HS-5 (cell line): Measurements from ENCODE around the gene CCND2.

Experiments used
- DNase-seq: peaks from one replicate; pipeline ENCODE4 v3.0.0-alpha.2; 2012; ENCODE audit warnings: low read depth

CCND2 gene

DNA sequence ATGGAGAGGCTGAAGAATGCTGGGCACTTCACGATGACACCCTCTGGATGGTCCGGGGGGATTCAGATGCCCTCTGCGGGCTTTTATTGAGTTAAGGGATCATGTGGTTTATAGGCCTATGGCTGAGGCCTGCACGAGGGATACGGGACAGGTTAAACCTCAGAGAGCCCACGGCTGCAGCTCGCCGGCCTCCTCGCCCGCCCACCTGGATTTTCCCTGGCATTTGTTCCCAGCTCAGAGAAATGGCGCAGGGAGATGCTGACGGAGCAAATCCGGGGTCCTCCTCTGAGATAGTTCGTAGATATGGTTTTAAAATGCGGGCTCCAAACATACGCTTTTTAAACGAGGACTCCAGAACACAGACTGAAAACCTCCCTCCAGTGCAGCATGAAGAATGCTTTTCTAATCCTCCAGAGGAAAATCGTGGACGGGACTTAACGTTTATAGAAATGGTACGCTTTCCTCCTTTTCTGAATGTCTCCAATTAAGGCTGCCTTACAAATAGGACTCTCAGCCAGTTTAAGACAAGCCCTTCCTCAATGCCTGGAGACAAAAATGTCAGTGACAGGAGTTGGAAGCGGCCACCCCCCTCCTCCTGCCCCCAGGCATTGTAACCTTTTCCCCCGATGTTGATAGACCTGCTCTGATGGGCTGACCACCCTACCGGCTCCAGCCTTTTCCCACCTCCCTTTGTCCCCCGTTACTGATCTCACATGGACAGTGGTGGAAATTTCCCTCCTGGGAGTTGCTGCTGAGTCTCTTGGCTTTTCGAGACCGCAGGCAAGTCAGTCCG, 16.6 kb downstream of the CCND2 start:
- no peak for DNase-seq

DNA sequence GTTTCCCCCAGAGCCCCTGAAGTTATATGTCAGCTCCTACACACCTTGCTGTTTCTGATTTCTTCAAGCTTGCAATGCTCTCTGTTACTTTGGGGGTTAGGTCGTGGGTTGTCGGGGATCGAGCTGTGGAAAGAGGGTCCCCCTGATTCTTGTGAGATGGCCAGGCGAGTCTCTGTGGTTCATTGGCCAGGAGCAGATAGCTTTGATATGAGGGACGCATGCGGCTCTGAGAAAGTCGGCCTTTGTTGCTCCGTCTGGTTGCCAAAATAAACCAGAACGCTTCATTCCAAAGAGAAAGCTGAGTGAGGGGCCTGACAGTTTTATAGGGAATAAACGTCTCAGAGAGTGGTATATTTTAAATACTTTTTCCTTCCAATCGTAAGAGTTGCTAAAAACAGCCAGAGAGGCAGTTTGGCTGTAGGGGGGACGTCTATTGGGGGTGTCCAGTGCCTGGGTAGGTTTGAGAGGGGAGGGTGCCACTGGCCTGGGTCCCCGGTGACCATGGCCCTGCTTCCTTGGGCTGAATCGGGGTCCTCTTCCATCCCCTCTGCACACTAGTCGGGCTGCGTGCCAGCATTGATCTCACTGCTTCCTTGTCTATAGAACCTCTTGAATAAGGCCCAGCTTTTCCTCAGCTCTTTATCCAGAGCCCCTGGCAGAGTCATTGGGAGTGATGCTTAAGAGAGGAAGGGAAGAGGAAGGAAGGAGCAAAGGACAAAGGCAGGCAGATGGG, 18.9 kb downstream of the CCND2 start:
- no peak for DNase-seq

DNA sequence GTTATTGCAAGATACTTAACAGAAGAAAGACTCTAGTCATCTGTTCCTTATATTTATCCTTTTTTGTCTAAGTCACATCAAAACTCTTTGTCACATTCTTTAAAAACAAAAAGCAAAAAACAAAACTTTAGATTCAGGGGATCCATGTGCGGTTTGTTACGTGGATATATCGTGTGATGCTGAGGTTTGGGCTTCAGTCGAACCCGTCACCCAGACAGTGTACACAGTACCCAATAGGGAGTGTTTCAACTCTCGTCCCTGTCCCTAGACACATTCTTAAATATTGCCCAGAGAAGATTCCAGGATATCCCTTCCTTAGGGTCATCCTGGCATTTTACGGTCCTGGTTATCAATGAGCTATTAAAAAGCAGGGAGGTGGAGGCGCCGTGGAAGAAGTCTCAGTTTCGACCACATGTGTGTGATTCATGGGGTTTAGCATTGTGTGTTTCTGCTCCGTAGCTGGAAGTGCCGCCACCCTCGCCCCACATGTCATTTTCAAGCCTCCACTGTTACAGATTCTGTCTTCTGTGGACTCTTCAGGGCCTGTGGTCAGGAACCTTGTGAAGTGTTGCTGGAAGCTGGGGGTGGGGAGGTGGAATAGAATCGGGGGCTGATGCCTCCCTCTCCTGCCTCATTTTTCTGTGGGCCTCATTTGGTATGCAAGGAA, 19.9 kb downstream of the CCND2 start:
- DNase-seq: no peak

DNA sequence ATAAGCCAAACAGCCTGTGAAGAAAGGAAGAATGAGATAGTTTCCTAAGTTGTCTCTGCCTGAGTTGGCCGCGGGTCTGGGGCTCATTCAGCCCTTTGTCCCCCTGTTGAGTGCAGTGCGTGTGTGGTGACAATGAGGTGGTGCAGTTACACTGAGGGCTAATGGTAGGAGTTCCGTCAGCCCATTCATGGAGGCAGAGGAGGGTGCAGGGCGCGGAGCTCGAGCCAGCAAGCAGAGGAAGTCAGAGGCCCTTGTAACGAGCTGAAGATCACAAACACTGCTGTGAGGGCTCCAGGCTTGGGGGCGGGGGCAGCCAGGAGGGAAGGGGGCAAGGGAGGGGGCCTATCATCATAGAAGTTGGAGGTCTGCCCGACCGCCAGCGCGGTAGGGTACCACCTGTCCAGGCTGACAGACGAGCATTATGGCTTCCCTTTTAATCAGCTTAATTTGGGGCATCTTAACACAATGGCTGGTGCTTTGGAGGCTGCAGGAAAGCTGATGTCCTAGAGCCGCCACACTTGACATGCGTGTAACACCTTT, 20.5 kb downstream of the CCND2 start:
- DNase-seq: no peak

DNA sequence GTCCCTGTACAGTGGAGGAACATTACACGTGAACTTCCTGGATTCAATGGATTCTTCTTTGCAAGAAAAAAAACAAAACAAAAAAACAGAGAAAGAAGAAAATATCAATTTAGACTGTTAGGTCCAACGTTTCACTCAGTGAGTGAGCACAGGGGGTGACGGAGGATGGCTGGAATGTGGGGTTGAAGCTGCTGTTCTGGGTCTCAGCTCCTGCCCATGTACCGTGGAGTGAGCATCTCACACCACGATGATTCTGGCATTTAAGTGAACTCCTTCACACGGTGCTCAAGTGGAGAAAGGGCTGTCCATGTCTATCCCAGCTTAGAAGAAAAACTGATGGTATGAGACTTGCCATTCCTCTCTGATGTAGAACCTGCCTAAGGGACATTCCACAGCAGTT, 23.2 kb downstream of the CCND2 start:
- no peak for DNase-seq

DNA sequence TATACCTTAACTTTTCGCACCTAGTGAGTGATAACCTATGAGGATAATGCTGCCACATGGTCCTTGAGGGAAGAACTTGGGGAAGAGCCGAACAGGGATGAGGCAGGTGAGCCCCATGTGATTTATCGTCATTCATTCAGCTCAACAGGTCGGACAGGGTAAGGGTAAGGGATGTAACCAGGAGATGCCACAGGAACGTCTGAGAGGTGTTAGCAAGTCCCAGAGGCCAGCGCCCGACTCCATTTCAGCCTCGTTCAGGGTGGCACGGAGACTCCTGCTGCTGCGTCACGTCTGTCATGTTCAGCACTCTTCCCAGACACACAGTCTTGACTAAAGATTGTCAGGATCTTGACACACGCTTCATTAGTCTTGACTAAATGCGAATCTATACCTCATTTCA, 24.1 kb downstream of the CCND2 start:
- DNase-seq: no peak

DNA sequence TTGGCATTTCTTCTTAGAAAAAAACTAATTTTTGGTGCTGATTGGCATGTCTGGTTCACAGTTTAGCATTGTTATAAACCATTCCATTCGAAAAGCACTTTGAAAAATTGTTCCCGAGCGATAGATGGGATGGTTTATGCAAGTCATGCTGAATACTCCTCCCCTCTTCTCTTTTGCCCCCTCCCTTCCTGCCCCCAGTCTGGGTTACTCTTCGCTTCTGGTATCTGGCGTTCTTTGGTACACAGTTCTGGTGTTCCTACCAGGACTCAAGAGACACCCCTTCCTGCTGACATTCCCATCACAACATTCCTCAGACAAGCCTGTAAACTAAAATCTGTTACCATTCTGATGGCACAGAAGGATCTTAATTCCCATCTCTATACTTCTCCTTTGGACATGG, 27.3 kb downstream of the CCND2 start:
- no peak for DNase-seq

DNA sequence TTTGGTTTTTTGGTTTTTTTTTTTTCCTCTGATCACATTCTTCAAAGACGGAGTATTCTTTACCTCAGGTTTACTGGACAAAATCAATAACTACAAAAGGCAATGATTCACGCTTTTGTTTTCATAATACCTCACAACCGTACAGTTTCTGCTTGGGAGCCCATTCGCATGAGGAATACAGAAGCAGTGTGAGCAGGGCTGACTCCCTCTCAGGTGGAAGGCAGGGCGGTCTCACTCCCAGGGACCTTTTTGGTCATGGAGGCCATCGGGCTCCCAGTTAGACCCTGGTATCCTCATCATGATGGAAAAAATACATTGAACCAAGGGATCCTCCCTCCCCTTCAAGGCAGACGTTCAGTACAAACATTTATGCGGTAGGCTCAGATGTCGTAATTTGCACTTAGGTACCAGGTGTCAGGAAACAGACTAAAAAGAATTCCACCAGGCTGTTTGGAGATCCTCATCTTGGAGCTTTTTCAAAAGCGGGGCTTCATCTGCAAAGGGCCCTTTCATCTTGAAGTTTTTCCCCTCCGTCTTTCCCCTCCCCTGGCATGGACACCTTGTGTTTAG, 28.5 kb downstream of the CCND2 start:
- no peak for DNase-seq

DNA sequence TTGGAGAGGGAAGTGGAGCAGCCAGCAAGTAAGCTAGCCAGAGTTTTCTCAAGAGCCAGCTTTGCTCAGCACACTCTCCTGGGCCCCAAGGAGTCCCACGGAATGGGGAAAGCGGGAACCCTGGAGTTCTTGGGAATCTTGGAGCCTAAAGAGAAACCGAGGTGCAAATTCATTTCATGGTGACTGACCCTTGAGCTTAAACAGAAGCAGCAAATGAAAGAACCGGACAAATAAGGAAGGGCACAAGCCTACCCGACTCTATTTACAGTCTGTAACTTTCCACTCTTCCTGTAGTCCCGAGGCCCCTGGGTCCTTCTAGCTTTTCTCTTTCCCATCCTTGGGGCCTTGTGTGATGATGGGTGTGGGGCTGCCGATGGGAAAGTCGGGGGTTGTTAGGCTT, 29.3 kb downstream of the CCND2 start:
- DNase-seq: no peak

DNA sequence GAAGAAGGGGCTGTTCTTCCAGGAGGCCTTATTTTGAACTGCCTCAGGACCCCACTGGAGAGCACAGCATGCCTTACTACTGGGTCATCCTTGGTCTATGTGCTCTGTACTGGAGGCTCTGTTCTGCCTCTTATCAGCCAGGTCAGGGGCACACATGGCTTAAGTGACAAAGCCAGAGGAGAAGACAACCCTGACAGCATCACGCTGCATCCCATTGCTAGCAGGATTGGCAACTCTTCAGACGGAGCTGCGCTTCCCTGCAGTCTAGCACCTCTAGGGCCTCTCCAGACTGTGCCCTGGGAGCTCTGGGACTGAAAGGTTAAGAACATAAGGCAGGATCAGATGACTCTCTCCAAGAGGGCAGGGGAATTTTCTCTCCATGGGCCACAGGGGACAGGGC, 30.2 kb downstream of the CCND2 start:
- DNase-seq: no peak

DNA sequence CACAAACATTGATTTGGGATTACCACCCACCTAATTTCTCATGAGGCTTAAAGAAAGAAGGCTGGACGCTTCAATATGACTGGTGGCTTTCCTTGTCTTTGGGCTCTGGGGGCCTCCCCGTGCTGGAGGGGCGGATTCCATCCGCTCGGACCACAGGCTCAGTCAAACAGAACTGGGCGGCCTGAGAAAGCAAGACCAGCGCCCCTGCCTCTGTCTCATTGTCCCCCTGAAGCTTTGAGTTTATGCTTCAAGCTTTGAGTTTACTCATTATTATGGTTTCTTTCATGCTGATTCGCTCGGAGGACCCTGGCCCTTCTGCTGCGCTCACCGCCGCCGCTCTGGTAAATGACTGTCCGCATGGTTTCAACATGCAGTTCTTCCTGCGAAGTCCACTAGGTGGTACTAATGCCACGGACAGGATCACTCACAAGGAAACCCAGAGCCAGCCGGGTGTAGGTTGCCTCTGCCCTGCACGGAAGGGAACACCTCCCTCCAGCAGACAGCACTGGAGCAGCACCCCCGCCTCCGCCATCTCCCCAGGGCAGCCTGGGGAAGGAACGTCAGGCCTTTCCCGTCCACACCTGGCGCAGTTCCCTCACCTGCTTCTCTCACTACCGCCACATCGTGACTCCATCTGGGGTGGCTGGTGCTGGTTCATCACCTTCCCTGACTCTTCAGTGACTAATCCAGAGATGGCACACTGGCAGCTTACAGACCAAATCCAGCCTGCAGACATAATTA, 34.2 kb downstream of the CCND2 start:
- no peak for DNase-seq

DNA sequence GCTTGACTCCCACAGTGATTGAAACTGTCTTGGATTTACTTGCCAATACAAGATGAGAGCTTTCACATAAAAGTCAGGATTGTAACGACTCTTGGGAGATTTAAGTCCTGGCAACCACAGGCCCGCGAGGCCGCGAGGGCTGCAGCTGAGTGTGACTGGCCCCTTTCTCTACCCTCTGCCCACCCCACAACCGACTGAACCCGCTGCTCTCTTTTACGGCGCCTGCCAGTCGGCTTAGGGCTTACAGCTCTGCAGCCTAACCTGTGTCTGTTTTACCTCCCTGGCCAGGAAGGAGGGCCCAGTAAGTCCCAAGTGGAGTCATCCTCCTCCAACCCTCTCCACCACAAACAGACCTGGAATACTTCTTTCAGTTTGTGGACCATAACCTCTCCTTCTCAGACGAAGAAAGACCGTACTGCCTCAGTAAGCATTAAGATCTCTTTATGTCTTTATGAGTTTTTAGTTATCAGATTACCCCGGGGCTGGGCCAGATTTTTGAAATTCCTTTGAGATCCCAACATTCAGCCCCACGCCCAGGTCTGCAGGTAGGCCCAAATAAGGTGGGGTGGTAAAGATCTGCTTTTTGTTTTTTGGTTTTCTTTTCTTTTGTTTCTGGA, 34.9 kb downstream of the CCND2 start:
- DNase-seq: no peak

DNA sequence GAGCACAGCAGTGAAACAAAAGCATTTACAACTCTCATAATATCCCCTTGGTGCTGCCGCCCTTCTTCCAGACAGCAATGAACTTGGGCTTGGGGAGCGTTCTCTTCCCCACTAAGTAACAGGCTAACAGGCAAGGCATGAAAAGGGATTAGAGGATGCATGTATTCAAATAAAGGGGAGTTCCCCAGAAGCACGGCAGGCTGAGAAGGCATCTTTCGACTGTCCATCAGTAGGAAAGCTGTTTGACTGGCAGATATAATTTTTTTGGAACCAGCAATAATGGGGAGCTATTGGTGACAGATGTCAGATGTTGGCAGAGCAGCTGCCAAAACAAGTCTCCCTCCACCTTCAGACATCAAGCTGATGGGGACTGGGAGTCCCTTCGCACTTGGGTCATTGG, 38.2 kb downstream of the CCND2 start:
- DNase-seq: no peak

DNA sequence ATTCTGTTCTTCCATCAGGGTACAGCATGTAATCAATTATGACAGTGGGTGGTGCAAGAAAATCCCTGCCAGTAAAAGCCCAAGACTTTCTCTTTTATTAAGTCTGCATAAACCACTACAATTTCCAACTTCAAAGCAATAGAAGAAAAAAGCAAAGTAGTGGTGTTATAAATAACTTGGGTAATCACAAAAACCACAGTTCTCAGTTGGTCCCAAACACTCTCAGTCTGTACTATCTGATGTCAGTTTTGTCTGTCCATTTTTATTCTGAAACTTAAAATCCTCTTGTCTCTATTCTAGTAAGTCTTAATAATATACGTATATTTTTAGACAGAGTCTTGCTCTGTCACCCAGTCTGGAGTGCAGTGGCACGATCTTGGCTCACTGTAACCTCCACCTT, 38.7 kb downstream of the CCND2 start:
- DNase-seq: no peak

DNA sequence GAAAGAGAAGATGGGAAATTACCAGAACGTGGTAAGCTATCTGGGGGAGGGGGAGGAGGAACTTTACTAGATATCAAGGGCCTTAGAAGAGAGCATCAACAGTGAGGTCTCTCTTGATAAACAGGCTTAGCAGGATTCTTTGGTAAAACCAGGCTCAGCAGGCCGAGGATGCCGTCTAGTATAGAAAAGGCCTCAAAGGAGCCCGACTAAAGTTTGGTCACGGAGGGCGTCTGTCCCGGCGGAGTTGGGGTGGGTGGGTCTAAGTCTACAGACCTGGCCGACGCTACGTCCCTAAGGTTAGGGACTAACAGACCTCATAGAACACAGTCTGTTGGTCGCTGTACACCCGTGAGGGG, 46.9 kb downstream of the CCND2 start:
- no peak for DNase-seq

DNA sequence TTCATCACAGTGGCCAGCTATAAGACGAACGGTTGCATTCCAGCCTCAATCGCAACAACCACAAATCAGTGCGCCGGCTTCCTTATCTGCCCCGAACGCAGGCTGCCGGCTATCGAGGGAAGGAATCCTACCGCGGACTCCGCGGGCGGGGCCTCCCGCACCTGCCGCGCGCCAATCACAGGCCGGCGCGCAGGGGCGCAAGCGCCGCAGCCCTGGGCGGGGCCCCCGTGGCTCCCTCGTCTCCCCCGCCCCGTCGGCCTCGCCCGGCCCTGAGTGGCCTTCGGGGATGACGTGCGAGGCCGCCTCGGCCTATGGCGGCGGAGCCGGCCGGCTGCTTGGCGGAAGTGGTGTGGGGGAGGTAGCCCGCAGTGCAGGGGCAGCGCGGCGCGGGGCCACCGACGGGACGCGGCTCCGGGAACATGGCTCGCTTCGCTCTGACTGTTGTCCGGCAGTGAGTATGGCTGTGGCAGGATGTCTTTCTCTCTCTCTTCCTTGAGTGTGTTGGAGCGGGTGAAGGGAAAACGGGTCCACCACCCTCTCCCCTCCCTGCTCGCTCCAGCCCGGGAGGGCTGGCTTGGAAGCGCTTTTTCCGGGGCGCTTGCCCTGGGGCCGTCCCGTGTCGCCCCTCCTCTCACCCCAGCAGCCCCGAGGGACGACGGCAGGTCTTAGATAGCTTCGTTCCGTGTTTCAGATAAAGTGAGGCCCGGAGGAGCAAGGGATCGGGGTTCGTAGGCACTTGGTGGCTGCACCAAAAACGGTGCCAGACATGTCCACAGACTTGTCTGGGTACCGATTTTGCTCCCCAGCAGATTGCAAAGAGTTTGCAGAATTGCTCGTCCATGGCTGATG, 47.5 kb downstream of the CCND2 start, which contains the start of gene TIGAR:
TSS of gene TIGAR (plus strand) at position 361 of the 849 bp plus-strand sequence. CDS start at position 420, 59 bp downstream.
- peak; percentile 60 for DNase-seq

DNA sequence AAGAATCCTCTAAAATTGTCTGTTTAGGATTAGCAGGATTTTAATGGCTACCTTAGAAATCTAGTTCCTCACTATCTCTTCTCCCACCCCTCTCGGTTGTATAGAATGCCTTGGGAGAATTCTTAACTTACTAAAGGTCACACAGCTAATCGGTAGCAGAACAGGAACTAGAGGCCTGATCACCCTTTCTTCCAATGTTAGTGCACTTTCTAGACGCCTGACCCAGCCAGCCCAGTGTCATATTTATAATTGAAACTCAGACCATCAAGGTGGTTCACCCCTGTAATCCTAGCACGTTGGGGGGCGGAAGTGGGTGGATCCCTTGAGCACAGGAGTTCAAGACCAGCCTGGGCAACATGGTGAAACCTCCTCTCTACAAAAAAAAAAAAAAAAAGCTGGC, 49.2 kb downstream of the CCND2 start:
- no peak for DNase-seq
